Activated naive CD4-positive, alpha-beta T cell treated with anti-CD3 and anti-CD28 coated beads, Interleukin-2, amount 50 U/mL, for 24 hours (primary cell): ENCODE results near the gene BTC.
"Not testable (repeated sequence)": the region's sequence is repeated elsewhere in the genome, so short reads cannot be mapped to it uniquely, and the experiment has no call there.

ENCODE experiments used
- H3K27ac Mint-ChIP-seq: one replicate; pipeline ENCODE4 v1.8.0; 2021; ENCODE audit warnings: mild to moderate bottlenecking, mixed read lengths
- H3K27me3 Mint-ChIP-seq: one replicate; pipeline ENCODE4 v1.8.0; 2021; ENCODE audit warnings: mixed read lengths
- H3K36me3 Mint-ChIP-seq: one replicate; pipeline ENCODE4 v1.8.0; 2021; ENCODE audit warnings: mixed read lengths
- H3K4me1 Mint-ChIP-seq: one replicate; pipeline ENCODE4 v1.8.0; 2021; ENCODE audit warnings: mixed read lengths
- H3K4me3 Mint-ChIP-seq: one replicate; pipeline ENCODE4 v1.8.0; 2021; ENCODE audit warnings: mild to moderate bottlenecking, mixed read lengths
- H3K9me3 Mint-ChIP-seq: one replicate; pipeline ENCODE4 v1.8.0; 2021; ENCODE audit warnings: mixed read lengths

BTC gene

DNA sequence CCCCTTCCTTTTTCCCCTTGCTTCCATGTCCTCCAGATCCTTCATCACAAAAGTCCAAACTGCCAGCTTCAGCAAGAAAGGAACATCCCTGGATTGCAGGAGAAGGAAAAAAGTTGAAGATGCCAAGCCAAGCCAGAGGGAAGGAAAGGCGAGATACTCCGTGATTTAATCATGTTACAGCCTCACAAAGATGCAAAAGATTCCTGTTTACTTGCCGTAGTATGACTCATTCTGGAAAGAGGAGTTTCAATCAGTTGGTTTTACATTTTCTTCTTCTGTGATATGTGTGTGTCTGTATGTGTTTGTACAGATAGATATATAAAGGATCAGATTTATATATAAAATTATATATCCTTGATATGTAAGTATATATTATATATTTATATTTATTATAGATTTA, 69.3 kb downstream of the BTC start:
- H3K36me3 Mint-ChIP-seq: no peaks in the 10 kb centered on the region
- no peak overlapping the region for H3K27ac Mint-ChIP-seq
- H3K4me1 Mint-ChIP-seq: no peaks in the 10 kb centered on the region
- H3K27me3 Mint-ChIP-seq: peaks cover 3% of the 10 kb centered on the region
- no peaks in the 10 kb centered on the region for H3K9me3 Mint-ChIP-seq
- H3K4me3 Mint-ChIP-seq: no peak overlapping the region

DNA sequence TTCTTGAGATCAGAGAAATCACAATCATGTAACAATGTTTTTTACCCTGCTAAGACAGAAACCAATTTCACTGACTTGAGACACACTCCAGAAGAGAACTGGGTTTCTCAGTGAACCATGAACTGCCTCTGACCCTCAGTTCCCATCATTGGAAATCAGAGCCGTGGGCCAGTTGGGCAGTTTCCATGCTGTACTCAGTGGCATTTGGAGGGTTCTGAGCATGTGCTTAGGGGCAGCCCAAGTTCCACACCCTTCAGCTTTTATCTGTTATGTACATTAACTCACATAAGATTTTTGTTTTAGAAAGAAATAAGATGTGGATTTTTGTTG, 77.9 kb downstream of the BTC start:
- Mint-ChIP-seq H3K27me3 (peaks cover 3% of the 10 kb centered on the region), H3K4me3 (no peak overlapping the region), H3K27ac (no peak overlapping the region), H3K9me3 (peaks cover 4% of the 10 kb centered on the region), H3K36me3 (no peaks in the 10 kb centered on the region), H3K4me1 (no peaks in the 10 kb centered on the region)

DNA sequence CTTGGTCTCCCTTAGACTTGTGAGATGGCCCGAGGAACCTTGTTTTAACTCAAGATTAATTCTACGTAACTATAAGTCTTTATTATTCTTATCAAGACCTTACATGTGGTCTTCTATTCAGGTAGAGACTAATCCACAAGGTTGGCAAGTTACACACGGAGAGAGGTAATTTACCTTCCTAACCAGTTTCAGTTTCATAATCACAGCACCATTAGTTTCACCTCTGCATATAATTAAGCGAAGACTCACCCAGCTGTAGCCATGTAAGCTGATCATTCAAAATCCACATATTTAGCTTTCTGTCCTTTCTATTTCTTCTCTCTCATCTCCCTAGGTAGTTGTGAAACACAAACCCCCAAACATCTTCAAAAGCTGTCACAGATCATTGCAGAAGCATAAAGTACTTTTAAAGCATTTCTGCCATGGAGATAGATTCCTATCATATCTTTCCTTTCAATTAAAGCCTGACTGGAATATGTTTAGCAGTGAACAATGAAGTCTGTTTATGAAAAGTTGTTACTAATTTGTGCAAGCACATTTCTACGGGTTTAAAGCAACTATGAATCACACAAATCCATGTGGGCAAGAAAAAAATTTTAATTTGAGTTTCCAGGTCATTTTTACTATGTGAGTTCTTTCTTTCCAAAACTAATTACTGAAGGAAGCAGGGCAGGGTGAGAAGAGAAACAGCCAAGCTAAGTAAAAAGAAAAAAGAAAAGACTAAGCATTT, 78.5 kb downstream of the BTC start:
- Mint-ChIP-seq H3K27ac (no peak overlapping the region), H3K27me3 (peaks cover 3% of the 10 kb centered on the region), H3K36me3 (no peaks in the 10 kb centered on the region), H3K4me1 (no peaks in the 10 kb centered on the region), H3K9me3 (peaks cover 4% of the 10 kb centered on the region), H3K4me3 (no peak overlapping the region)

DNA sequence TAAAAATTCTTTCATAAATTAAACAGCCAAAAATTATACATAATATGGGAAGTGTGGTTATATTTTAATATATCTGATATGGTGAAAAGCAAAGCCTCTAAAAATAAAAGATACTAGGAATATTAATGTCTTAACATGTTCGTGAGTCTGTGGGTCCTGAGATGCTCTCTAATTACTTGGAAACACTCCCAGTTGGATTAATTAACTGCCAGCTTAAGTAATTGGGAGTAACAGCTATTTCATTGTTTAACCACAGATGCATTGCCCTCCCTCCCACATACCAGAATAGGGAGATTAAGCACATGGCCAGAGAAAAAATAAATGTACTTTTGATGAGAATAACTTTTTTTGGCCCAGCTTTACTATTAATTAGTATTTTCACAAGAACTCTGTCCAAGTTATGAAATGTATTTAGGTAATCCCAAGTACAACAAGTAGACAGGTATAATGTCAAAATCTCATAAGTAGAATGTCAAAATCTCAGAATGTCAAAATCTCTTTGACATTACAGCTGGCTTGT, 79.7 kb downstream of the BTC start:
- Mint-ChIP-seq H3K27me3 (peaks cover 3% of the 10 kb centered on the region), H3K36me3 (no peaks in the 10 kb centered on the region), H3K4me1 (no peaks in the 10 kb centered on the region), H3K4me3 (no peak overlapping the region), H3K27ac (no peak overlapping the region), H3K9me3 (peaks cover 4% of the 10 kb centered on the region)

DNA sequence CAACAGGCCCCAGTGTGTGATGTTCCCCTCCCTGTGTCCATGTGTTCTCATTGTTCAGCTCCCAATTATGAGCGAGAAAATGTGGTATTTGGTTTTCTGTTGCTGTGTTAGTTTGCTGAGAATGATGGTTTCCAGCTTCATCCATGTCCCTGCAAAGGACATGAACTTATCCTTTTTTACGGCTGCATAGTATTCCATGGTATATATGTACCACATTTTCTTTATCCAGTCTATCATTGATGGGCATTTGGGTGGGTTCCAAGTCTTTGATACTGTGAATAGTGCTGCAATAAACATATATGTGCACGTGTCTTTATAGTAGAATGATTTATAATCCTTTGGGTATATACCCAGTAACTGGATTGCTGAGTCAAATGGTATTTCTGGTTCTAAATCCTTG, 86.2 kb downstream of the BTC start:
- H3K27ac Mint-ChIP-seq, H3K36me3 Mint-ChIP-seq, H3K9me3 Mint-ChIP-seq, H3K27me3 Mint-ChIP-seq, H3K4me3 Mint-ChIP-seq, H3K4me1 Mint-ChIP-seq: not testable (repeated sequence)
